Uterus (tissue), 4 donors: ENCODE data around the gene TSEN54. TPM values are rescaled to one million over a fixed set of nuclear protein-coding genes. Genes with fewer than 3 reads are reported as not detected.
"Not testable (repeated sequence)": the region's sequence is repeated elsewhere in the genome, so short reads cannot be mapped to it uniquely, and the experiment has no call there.

ENCODE experiments used
- DNase-seq, 2 donors: peaks; one replicate each; pipeline ENCODE4 v3.0.0-alpha.2; 2019 to 2020
- H3K27ac ChIP-seq, 2 donors: fragments of 200-600 bp; sonication (generic); 1 replicate in 1 of 2; 2 replicates in 1 of 2; pipeline ENCODE4 v1.5.1; 2016 to 2018
- H3K27me3 ChIP-seq, 2 donors: fragments of 200-600 bp; sonication (generic); one replicate each; pipeline ENCODE4 v1.5.1; 2018 to 2019; ENCODE audit warnings: control low read depth in 1 of 2
- H3K36me3 ChIP-seq, 2 donors: fragments of 200-600 bp; sonication (generic); one replicate each; pipeline ENCODE4 v1.5.1; 2019; ENCODE audit warnings: control low read depth in 1 of 2
- H3K4me1 ChIP-seq, 2 donors: fragments of 200-600 bp; sonication (generic); one replicate each; pipeline ENCODE4 v1.5.1; 2018 to 2019; ENCODE audit warnings: control low read depth in 1 of 2
- H3K4me3 ChIP-seq, 2 donors: fragments of 200-600 bp; sonication (generic); 1 replicate in 1 of 2; 2 replicates in 1 of 2; pipeline ENCODE4 v1.5.1; 2018 to 2019; ENCODE audit warnings: mild to moderate bottlenecking in 1 of 2
- H3K9me3 ChIP-seq, 2 donors: fragments of 200-600 bp; sonication (generic); one replicate each; pipeline ENCODE4 v1.5.1; 2019; ENCODE audit warnings: control low read depth in 1 of 2
- POLR2A ChIP-seq, 2 donors: fragments of 450-650 bp; IDR thresholded peaks; one replicate each; pipeline ENCODE4 v1.6.1; 2016; ENCODE audit warnings: antibody characterized with exemption in 2 of 2, mild to moderate bottlenecking in 1 of 2, moderate library complexity in 1 of 2
- intact Hi-C: fragments of 100-400 bp; cut with DNase I; formaldehyde crosslinking; loops from one replicate; pipeline ENCODE4 v1.15.1; 2023; ENCODE audit warnings: low total_unique reads
- total RNA-seq, 4 donors: library from RNA; depleted of rRNA in 3 of 4; stranded (reverse); fragments of >200 nt in 3 of 4; gene quantifications; one replicate each; pipeline versions ENCODE4 v1.1.0 to v1.2.4, GENCODE V29; 2014 to 2023
- TF ChIP-seq, protein P1 (sequence below), 4 experiments: fragments of 200-600 bp in 2 of 4; fragments of 450-650 bp in 2 of 4; sonication (generic) in 2 of 4; IDR thresholded peaks; one replicate each; pipeline ENCODE4 v1.5.1; 2016 to 2019; ENCODE audit warnings: antibody characterized with exemption in 4 of 4, mild to moderate bottlenecking in 2 of 4, moderate library complexity in 1 of 4
- donor health status: DM: yes; HTN: yes; CAD: no.

The TSEN54 gene
- total RNA-seq, 4 donors from 2014 or later: 17.4 to 102 (median 20.6) TPM

DNA sequence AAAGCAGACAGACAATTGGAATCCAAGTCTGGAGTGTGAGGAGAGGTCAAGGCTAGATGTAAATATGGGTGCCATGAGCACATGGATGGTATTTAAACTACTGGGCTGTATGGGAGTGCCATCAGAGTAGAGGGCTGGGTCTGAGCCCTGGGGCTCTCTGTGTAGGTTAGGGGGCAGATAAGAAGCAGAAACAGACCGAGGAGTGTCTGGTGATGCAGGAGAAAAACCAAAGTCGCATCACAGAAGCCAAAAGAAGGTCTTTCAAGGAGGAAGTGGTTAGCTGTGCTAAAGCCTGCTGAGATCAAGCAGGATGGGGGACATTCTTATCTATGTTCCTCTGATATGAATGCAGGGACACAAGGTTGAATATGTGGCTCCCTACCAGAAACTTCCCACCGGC lies 1.9 kb downstream of the TSEN54 start:
- Histone ChIP-seq H3K27me3 (no peaks in the 10 kb centered on the region), H3K36me3 (no peaks in the 10 kb centered on the region), H3K9me3 (no peaks in the 10 kb centered on the region), H3K4me1 (peaks cover 7 to 11% of the 10 kb centered on the region in 2 donors), H3K4me3 (no peak overlapping the region), H3K27ac (no peak overlapping the region)
- intact Hi-C loops: loop anchor here (5.0 kb wide), 2 partner anchors 91 to 231 kb away; partner anchors contain the start of gene SLC25A19
- TF ChIP-seq POLR2A (IDR thresholded peaks at IDR 0.05): no peak
- TF ChIP-seq, protein P1, sequence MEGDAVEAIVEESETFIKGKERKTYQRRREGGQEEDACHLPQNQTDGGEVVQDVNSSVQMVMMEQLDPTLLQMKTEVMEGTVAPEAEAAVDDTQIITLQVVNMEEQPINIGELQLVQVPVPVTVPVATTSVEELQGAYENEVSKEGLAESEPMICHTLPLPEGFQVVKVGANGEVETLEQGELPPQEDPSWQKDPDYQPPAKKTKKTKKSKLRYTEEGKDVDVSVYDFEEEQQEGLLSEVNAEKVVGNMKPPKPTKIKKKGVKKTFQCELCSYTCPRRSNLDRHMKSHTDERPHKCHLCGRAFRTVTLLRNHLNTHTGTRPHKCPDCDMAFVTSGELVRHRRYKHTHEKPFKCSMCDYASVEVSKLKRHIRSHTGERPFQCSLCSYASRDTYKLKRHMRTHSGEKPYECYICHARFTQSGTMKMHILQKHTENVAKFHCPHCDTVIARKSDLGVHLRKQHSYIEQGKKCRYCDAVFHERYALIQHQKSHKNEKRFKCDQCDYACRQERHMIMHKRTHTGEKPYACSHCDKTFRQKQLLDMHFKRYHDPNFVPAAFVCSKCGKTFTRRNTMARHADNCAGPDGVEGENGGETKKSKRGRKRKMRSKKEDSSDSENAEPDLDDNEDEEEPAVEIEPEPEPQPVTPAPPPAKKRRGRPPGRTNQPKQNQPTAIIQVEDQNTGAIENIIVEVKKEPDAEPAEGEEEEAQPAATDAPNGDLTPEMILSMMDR (IDR thresholded peaks at IDR 0.05): no peak
- DNase-seq: no peak

- Histone ChIP-seq H3K36me3 (no peaks in the 10 kb centered on the region), H3K4me1 (peaks cover 2 to 7% of the 10 kb centered on the region in 2 donors), H3K27me3 (no peaks in the 10 kb centered on the region), H3K4me3 (no peak overlapping the region), H3K9me3 (no peaks in the 10 kb centered on the region), H3K27ac (no peak overlapping the region)
- DNase-seq: no peak
- intact Hi-C loops: loop anchor here (5.0 kb wide), 2 partner anchors 92 to 232 kb away; partner anchors contain the start of gene SLC25A19
- no peak for TF ChIP-seq POLR2A (IDR thresholded peaks at IDR 0.05)
- TF ChIP-seq, protein P1 (IDR thresholded peaks at IDR 0.05): no peak
Observed at GRCh38 chr17:75518983-75519537, 2.7 kb downstream of the TSEN54 start.

- intact Hi-C loops: loop anchor here (10.0 kb wide), 1 partner anchor 196 kb away; no protein-coding TSS in a partner anchor
- H3K27ac ChIP-seq, H3K4me3 ChIP-seq, H3K36me3 ChIP-seq, H3K9me3 ChIP-seq, DNase-seq, H3K27me3 ChIP-seq, H3K4me1 ChIP-seq: not testable (repeated sequence)
Observed at GRCh38 chr17:75520413-75520812, 4.1 kb downstream of the TSEN54 start.

DNA sequence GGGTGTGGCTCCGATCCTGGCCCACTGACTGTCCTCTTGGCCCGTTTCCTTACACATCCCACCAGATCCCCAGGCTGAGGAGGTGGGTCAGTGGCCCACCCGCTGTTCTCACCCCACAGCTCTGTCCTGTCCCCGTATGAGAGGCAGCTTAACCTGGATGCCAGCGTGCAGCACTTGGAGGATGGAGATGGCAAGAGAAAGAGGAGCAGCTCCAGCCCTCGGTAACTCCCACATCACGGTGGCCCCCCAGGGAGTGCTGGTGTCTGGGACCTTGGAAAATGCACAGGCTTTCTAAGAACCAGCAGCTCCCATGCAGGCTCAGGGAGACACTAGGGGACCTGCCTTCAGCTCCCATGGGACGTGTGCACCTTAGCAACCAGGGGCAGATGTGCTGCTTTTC lies 5.0 kb downstream of the TSEN54 start:
- H3K27ac ChIP-seq: no peak overlapping the region
- intact Hi-C loops: loop anchor here (10.0 kb wide), 1 partner anchor 196 kb away; no protein-coding TSS in a partner anchor
- no peak overlapping the region for H3K4me3 ChIP-seq
- H3K27me3 ChIP-seq: no peaks in the 10 kb centered on the region
- H3K36me3 ChIP-seq: no peaks in the 10 kb centered on the region
- TF ChIP-seq POLR2A (IDR thresholded peaks at IDR 0.05): no peak
- TF ChIP-seq, protein P1 (IDR thresholded peaks at IDR 0.05): no peak
- H3K9me3 ChIP-seq: no peaks in the 10 kb centered on the region
- H3K4me1 ChIP-seq: peaks cover 7 to 10% of the 10 kb centered on the region in 2 donors
- DNase-seq: no peak

DNA sequence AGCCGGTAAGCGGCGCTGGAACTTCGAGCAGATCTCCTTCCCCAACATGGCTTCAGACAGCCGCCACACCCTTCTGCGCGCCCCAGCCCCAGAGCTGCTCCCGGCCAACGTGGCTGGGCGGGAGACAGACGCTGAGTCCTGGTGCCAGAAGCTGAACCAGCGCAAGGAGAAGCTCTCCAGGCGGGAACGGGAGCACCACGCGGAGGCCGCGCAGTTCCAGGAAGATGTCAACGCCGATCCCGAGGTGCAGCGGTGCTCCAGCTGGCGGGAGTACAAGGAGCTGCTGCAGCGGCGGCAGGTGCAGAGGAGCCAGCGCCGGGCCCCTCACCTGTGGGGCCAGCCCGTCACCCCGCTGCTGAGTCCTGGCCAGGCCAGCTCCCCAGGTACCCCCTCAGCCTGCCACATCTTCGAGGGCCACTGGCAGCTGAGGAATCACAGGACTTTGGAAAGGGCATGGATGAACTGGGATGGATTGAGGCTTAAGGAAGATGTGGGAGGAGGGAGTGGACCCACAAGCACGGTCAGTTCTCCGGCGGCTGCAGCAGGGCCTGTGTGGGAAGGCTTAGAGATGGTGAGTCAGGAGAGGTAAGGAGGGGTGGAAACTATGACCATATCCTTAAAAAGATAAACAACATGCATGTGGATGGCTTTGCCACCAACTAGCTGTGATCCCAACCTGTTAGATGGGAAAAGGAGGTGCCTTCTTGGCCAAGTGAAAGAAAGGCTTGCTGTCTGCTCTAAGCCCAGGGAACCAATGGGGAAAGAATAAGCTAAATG lies 5.8 kb downstream of the TSEN54 start:
- no peak overlapping the region for H3K27ac ChIP-seq
- no peaks in the 10 kb centered on the region for H3K36me3 ChIP-seq
- TF ChIP-seq, protein P1 (IDR thresholded peaks at IDR 0.05): no peak
- no peak for TF ChIP-seq POLR2A (IDR thresholded peaks at IDR 0.05)
- H3K4me3 ChIP-seq: no peak overlapping the region
- no peaks in the 10 kb centered on the region for H3K27me3 ChIP-seq
- DNase-seq: no peak
- no peaks in the 10 kb centered on the region for H3K9me3 ChIP-seq
- intact Hi-C loops: loop anchor here (10.0 kb wide), 1 partner anchor 197 kb away; no protein-coding TSS in a partner anchor
- peaks cover 7 to 10% of the 10 kb centered on the region in 2 donors for H3K4me1 ChIP-seq
